Ovary (tissue), 3 donors: ENCODE data around the gene ALLC.

ENCODE experiments used
- CTCF ChIP-seq, 3 donors: fragments of 450-650 bp in 2 of 3; fragments of 200-600 bp in 1 of 3; IDR thresholded peaks; one replicate each; pipeline versions ENCODE4 v1.5.1 to v1.8.0; 2016 to 2022; ENCODE audit warnings: antibody characterized with exemption in 3 of 3, mild to moderate bottlenecking in 1 of 3
- EP300 ChIP-seq: sonication (generic); formaldehyde crosslinking; IDR thresholded peaks from one replicate; pipeline ENCODE4 v1.6.1; 2017; ENCODE audit warnings: antibody characterized with exemption
- POLR2A ChIP-seq: fragments of 450-650 bp; IDR thresholded peaks from one replicate; pipeline ENCODE4 v1.6.1; 2017; ENCODE audit warnings: antibody characterized with exemption, mild to moderate bottlenecking, moderate library complexity
- donor health status: DM: no; HTN: no; CAD: no.

- TF ChIP-seq CTCF (IDR thresholded peaks at IDR 0.05) (no peak), POLR2A (no peak), EP300 (no peak)
Measured at GRCh38 chr2:3656762-3657721, 958 bp upstream of the ALLC start.
